CD4-positive, alpha-beta T cell (primary cell): ENCODE results near the gene NTM. TPM values are rescaled to one million over a fixed set of nuclear protein-coding genes. Genes with fewer than 3 reads are reported as not detected.

Experiments
- ATAC-seq: fragments of 200-7000 bp; cut with Tn5 transposase; one replicate; pipeline ENCODE4 v1.10.0; 2022; ENCODE audit warnings: mild to moderate bottlenecking; ENCODE audit not compliant: poor library complexity
- CTCF ChIA-PET: fragments of 350-600 bp; sonication (Branson Sonifier 250); formaldehyde crosslinking; loops from one replicate; lab custom pipeline; 2021; ENCODE audit warnings: antibody characterized with exemption, inconsistent platforms; lab: Charles Lee
- POLR2A ChIA-PET: fragments of 350-600 bp; sonication (Branson Sonifier 250); formaldehyde crosslinking; loops from one replicate; lab custom pipeline; 2021; ENCODE audit warnings: antibody characterized with exemption, inconsistent platforms; lab: Charles Lee
- DNase-seq, 14 experiments: peaks; one replicate each; pipeline ENCODE4 v3.0.0-alpha.2; 2013 to 2020; ENCODE audit warnings: mixed read lengths in 2 of 14
- H3K27ac ChIP-seq, 2 donors: one replicate each; pipeline versions ENCODE4 v1.5.1 to v1.7.0; 2013; ENCODE audit warnings: low read length in 2 of 2, low read depth in 1 of 2, mild to moderate bottlenecking in 1 of 2
- H3K27me3 ChIP-seq, 2 experiments: 1 replicate in 1 of 2; 2 replicates in 1 of 2; pipeline versions ENCODE4 v1.6.1 to v1.7.0; 2013; ENCODE audit warnings: low read length in 2 of 2, control low read depth in 1 of 2, mild to moderate bottlenecking in 1 of 2, moderate library complexity in 1 of 2; ENCODE audit not compliant: insufficient read depth in 2 of 2, control insufficient read depth in 1 of 2
- H3K36me3 ChIP-seq: one replicate; pipeline ENCODE4 v1.6.1; 2013; ENCODE audit warnings: low read length, control low read depth; ENCODE audit not compliant: insufficient read depth
- H3K4me1 ChIP-seq: one replicate; pipeline ENCODE4 v1.6.1; 2013; ENCODE audit warnings: low read length, control low read depth; ENCODE audit not compliant: insufficient read depth
- H3K4me3 ChIP-seq: one replicate; pipeline ENCODE4 v1.5.1; 2013; ENCODE audit warnings: mild to moderate bottlenecking, low read length, moderate library complexity
- H3K9me3 ChIP-seq, 2 experiments: 1 replicate in 1 of 2; 2 replicates in 1 of 2; pipeline versions ENCODE4 v1.6.1 to v1.7.0; 2013; ENCODE audit warnings: low read length in 2 of 2, mild to moderate bottlenecking in 2 of 2, control low read depth in 1 of 2, moderate library complexity in 1 of 2; ENCODE audit not compliant: control insufficient read depth in 1 of 2, insufficient read depth in 1 of 2
- H3K27ac Mint-ChIP-seq: one replicate; pipeline ENCODE4 v1.8.0; 2020; ENCODE audit warnings: mixed read lengths
- H3K27me3 Mint-ChIP-seq: one replicate; pipeline ENCODE4 v1.8.0; 2021; ENCODE audit warnings: mixed read lengths
- H3K36me3 Mint-ChIP-seq: one replicate; pipeline ENCODE4 v1.8.0; 2021; ENCODE audit warnings: low read depth, mixed read lengths
- H3K4me1 Mint-ChIP-seq: one replicate; pipeline ENCODE4 v1.8.0; 2021; ENCODE audit warnings: low read depth, mixed read lengths
- H3K4me3 Mint-ChIP-seq: one replicate; pipeline ENCODE4 v1.8.0; 2020; ENCODE audit warnings: mild to moderate bottlenecking, mixed read lengths
- H3K9me3 Mint-ChIP-seq: one replicate; pipeline ENCODE4 v1.8.0; 2020; ENCODE audit warnings: mixed read lengths
- intact Hi-C, 2 experiments: fragments of 100-400 bp; cut with DNase I in 1 of 2; cut with micrococcal nuclease in 1 of 2; formaldehyde crosslinking; loops; one replicate each; pipeline versions ENCODE4 v1.15.1 to v1.9.0; 2023 to 2025; cut with DNase I, micrococcal nuclease
- total RNA-seq, 174 experiments: library from RNA in 2 of 174; stranded (reverse) in 2 of 174; gene quantifications; one replicate each; pipeline ENCODE4 v1.2.3 and lab custom pipeline; 2021 to 2026
- TF ChIP-seq, protein P1 (sequence below): fragments of 200-600 bp; IDR thresholded peaks from one replicate; pipeline ENCODE4 v1.8.0; 2022; ENCODE audit warnings: antibody characterized with exemption, mild to moderate bottlenecking

Gene NTM
- total RNA-seq, 2 experiments from 2014 or later = not detected

DNA sequence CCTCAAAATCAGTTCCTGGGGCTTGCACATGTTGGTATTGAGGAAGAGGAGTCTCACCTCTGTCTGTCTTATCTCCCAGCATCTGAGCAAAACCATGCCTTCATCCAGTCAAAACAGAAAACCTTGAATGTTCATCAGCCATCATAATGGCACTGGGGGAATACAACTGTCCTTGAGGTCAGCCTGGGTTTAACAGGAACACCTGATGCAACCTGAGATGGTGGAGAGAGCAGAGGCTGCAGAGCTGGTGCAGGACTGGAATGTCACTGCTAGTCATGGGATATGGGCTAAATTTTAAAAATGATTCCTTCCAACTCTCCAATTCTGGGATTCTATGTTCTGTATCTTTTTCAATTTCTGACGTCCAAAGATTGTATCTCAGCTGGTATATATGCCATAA lies 931.0 kb downstream of the NTM start:
- Histone ChIP-seq H3K9me3 (no peaks in the 10 kb centered on the region), H3K36me3 (no peaks in the 10 kb centered on the region), H3K27ac (no peak overlapping the region), H3K27me3 (no peaks in the 10 kb centered on the region), H3K4me1 (no peaks in the 10 kb centered on the region), H3K4me3 (no peak overlapping the region)
- Mint-ChIP-seq H3K27ac (no peak overlapping the region), H3K9me3 (peaks cover 2% of the 10 kb centered on the region), H3K4me3 (no peak overlapping the region), H3K36me3 (no peaks in the 10 kb centered on the region), H3K27me3 (no peaks in the 10 kb centered on the region), H3K4me1 (no peaks in the 10 kb centered on the region)
- ChIA-PET CTCF (no interaction called here), POLR2A (no interaction called here)
- DNase-seq (no peak), ATAC-seq (no peak)
- intact Hi-C loops = no loop called here
- TF ChIP-seq, protein P1, sequence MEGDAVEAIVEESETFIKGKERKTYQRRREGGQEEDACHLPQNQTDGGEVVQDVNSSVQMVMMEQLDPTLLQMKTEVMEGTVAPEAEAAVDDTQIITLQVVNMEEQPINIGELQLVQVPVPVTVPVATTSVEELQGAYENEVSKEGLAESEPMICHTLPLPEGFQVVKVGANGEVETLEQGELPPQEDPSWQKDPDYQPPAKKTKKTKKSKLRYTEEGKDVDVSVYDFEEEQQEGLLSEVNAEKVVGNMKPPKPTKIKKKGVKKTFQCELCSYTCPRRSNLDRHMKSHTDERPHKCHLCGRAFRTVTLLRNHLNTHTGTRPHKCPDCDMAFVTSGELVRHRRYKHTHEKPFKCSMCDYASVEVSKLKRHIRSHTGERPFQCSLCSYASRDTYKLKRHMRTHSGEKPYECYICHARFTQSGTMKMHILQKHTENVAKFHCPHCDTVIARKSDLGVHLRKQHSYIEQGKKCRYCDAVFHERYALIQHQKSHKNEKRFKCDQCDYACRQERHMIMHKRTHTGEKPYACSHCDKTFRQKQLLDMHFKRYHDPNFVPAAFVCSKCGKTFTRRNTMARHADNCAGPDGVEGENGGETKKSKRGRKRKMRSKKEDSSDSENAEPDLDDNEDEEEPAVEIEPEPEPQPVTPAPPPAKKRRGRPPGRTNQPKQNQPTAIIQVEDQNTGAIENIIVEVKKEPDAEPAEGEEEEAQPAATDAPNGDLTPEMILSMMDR = no peak

DNA sequence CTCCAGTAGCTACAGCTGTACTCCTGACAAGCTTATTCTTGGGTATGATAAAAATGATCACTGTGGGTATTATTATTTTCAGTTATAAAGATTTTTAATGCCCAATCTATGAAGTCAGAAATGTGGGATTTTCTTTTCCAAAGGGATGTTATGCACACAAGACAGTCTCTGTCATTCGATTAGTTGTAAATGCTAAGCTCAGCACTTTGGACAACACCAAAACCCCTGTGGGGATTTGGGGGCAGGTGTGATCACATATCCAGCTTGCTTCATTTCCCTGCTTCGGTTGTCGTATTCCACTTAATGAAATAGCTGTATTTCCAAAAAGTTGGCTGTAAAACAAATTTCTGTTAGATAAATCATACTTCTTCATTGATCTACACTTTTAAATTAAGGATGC lies 931.5 kb downstream of the NTM start:
- TF ChIP-seq, protein P1 = no peak
- ChIA-PET POLR2A (no interaction called here), CTCF (no interaction called here)
- H3K4me1 Mint-ChIP-seq = no peaks in the 10 kb centered on the region
- intact Hi-C loops = no loop called here
- H3K27me3 Mint-ChIP-seq = no peaks in the 10 kb centered on the region
- DNase-seq (no peak), ATAC-seq (no peak)
- no peak overlapping the region for H3K27ac ChIP-seq
- H3K4me1 ChIP-seq = no peaks in the 10 kb centered on the region
- H3K4me3 ChIP-seq = no peak overlapping the region
- H3K4me3 Mint-ChIP-seq = no peak overlapping the region
- H3K9me3 ChIP-seq = no peaks in the 10 kb centered on the region
- H3K36me3 ChIP-seq = no peaks in the 10 kb centered on the region
- H3K27me3 ChIP-seq = no peaks in the 10 kb centered on the region
- H3K27ac Mint-ChIP-seq = no peak overlapping the region
- no peaks in the 10 kb centered on the region for H3K36me3 Mint-ChIP-seq
- H3K9me3 Mint-ChIP-seq = peaks cover 2% of the 10 kb centered on the region

DNA sequence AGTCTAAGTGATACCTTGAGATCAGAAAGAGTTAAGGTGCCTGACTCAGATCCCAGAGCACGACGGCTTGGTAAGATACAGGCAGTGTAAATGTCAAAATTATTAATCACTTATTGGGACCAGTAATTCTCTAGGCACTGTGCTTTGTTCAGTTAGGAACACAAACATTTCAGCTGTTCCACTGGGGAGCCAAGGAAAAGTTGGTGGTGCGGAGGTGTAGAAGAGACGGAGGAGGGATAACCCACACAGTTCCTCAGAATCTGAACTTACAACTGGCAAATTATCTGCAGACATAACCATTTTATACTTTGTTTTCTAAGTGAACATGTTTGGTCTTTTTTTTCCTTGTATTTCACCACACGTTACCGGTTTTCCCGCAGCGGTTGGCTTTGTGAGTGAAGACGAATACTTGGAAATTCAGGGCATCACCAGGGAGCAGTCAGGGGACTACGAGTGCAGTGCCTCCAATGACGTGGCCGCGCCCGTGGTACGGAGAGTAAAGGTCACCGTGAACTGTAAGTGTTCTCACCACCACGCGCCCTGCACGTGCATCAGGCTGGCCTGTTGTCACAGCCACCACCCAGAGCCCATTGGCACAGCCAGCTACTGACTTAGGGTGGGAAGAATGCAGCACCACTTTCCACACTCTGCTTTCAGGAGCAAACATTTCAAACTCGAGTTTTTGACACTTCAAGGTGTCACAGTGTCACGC lies 937.0 kb downstream of the NTM start:
- Histone ChIP-seq H3K9me3 (peaks cover 0 to 3% of the 10 kb centered on the region in 2 experiments), H3K27me3 (no peaks in the 10 kb centered on the region), H3K4me3 (no peak overlapping the region), H3K27ac (no peak overlapping the region), H3K4me1 (no peaks in the 10 kb centered on the region), H3K36me3 (no peaks in the 10 kb centered on the region)
- no peak for DNase-seq
- H3K4me1 Mint-ChIP-seq = no peaks in the 10 kb centered on the region
- ATAC-seq = no peak
- H3K27me3 Mint-ChIP-seq = no peaks in the 10 kb centered on the region
- intact Hi-C loops = no loop called here
- no peak overlapping the region for H3K27ac Mint-ChIP-seq
- ChIA-PET CTCF (no interaction called here), POLR2A (no interaction called here)
- no peak overlapping the region for H3K4me3 Mint-ChIP-seq
- H3K9me3 Mint-ChIP-seq = peaks cover 2% of the 10 kb centered on the region
- H3K36me3 Mint-ChIP-seq = no peaks in the 10 kb centered on the region
- TF ChIP-seq, protein P1 = no peak
